Liver (tissue), 9 donors: ENCODE results near the gene TMPRSS6. TPM values are rescaled to one million over a fixed set of nuclear protein-coding genes. Genes with fewer than 3 reads are reported as not detected.

Source experiments
- DNase-seq: peaks from one replicate; pipeline ENCODE4 v3.0.0-alpha.2; 2017; ENCODE audit warnings: low spot score
- H3K27ac ChIP-seq, 2 donors: one replicate each; pipeline ENCODE4 v1.7.0; 2013; ENCODE audit warnings: inconsistent platforms in 2 of 2, low read length in 2 of 2, control low read depth in 1 of 2, low read depth in 1 of 2, mild to moderate bottlenecking in 1 of 2
- H3K27me3 ChIP-seq, 4 donors: one replicate each; pipeline versions ENCODE4 v1.6.1 to v1.7.0; 2013; ENCODE audit warnings: low read length in 3 of 4, inconsistent platforms in 1 of 4, mild to moderate bottlenecking in 1 of 4, moderate library complexity in 1 of 4; ENCODE audit not compliant: control insufficient read depth in 4 of 4, insufficient read depth in 4 of 4
- H3K36me3 ChIP-seq, 4 donors: one replicate each; pipeline versions ENCODE4 v1.6.1 to v1.7.0; 2013; ENCODE audit warnings: low read length in 3 of 4, mild to moderate bottlenecking in 3 of 4, low read depth in 1 of 4, moderate library complexity in 1 of 4; ENCODE audit not compliant: control insufficient read depth in 4 of 4, insufficient read depth in 3 of 4
- H3K4me1 ChIP-seq, 4 donors: one replicate each; pipeline versions ENCODE4 v1.6.1 to v1.7.0; 2013; ENCODE audit warnings: low read length in 3 of 4, mild to moderate bottlenecking in 3 of 4, moderate library complexity in 1 of 4; ENCODE audit not compliant: control insufficient read depth in 4 of 4, insufficient read depth in 4 of 4
- H3K4me3 ChIP-seq, 3 donors: one replicate each; pipeline versions ENCODE4 v1.6.1 to v1.7.0; 2013; ENCODE audit warnings: low read length in 3 of 3, control low read depth in 1 of 3, low read depth in 1 of 3, mild to moderate bottlenecking in 1 of 3
- H3K9ac ChIP-seq, 2 donors: one replicate each; pipeline ENCODE4 v1.7.0; 2013; ENCODE audit warnings: low read length in 2 of 2, mild to moderate bottlenecking in 2 of 2, moderate library complexity in 2 of 2, control low read depth in 1 of 2, low read depth in 1 of 2
- H3K9me3 ChIP-seq, 4 donors: one replicate each; pipeline versions ENCODE4 v1.6.1 to v1.7.0; 2013; ENCODE audit warnings: low read length in 3 of 4; ENCODE audit not compliant: control insufficient read depth in 4 of 4
- ATF3 ChIP-seq: IDR thresholded peaks from 2 replicates; pipeline ENCODE4 v1.6.1; 2016; ENCODE audit warnings: antibody characterized with exemption
- CTCF ChIP-seq: fragments of 150-350 bp; IDR thresholded peaks from 2 replicates; pipeline ENCODE4 v1.5.1; 2017; ENCODE audit warnings: improper control_type of control experiment, low read depth, low read length; ENCODE audit not compliant: missing input control
- EGR1 ChIP-seq, 2 donors: IDR thresholded peaks; 2 replicates each; pipeline ENCODE4 v1.6.1; 2016 to 2018; ENCODE audit warnings: antibody characterized with exemption in 2 of 2, low read depth in 2 of 2
- FOXA1 ChIP-seq: IDR thresholded peaks from 2 replicates; pipeline ENCODE4 v1.6.1; 2016; ENCODE audit warnings: antibody characterized with exemption
- FOXA2 ChIP-seq: IDR thresholded peaks from 2 replicates; pipeline ENCODE4 v1.6.1; 2016; ENCODE audit warnings: antibody characterized with exemption
- GABPA ChIP-seq, 2 donors: IDR thresholded peaks in 1 of 2; conservative IDR thresholded peaks in 1 of 2; 2 replicates each; pipeline ENCODE4 v1.6.1; 2016; ENCODE audit warnings: antibody characterized with exemption in 2 of 2, mild to moderate bottlenecking in 1 of 2, moderate library complexity in 1 of 2
- HNF4A ChIP-seq, 2 donors: conservative IDR thresholded peaks; 2 replicates each; pipeline ENCODE4 v1.6.1; 2016; ENCODE audit warnings: antibody characterized with exemption in 2 of 2, mild to moderate bottlenecking in 2 of 2
- HNF4G ChIP-seq: IDR thresholded peaks from 2 replicates; pipeline ENCODE4 v1.6.1; 2016; ENCODE audit warnings: antibody characterized with exemption
- JUND ChIP-seq, 2 donors: IDR thresholded peaks; 2 replicates each; pipeline ENCODE4 v1.6.1; 2016; ENCODE audit warnings: antibody characterized with exemption in 2 of 2
- MAX ChIP-seq: IDR thresholded peaks from 2 replicates; pipeline ENCODE4 v1.6.1; 2016; ENCODE audit warnings: antibody characterized with exemption
- NR2F2 ChIP-seq: IDR thresholded peaks from 2 replicates; pipeline ENCODE4 v1.6.1; 2016; ENCODE audit warnings: antibody characterized with exemption
- RAD21 ChIP-seq, 2 donors: IDR thresholded peaks; 2 replicates each; pipeline ENCODE4 v1.6.1; 2016; ENCODE audit warnings: antibody characterized with exemption in 2 of 2, mild to moderate bottlenecking in 2 of 2
- REST ChIP-seq: IDR thresholded peaks from 2 replicates; pipeline ENCODE4 v1.6.1; 2016; ENCODE audit warnings: antibody characterized with exemption, mild to moderate bottlenecking
- RXRA ChIP-seq, 2 donors: IDR thresholded peaks; 2 replicates each; pipeline ENCODE4 v1.6.1; 2017 to 2018; ENCODE audit warnings: antibody characterized with exemption in 2 of 2, mild to moderate bottlenecking in 1 of 2
- TAF1 ChIP-seq: conservative IDR thresholded peaks from 2 replicates; pipeline ENCODE4 v1.6.1; 2016; ENCODE audit warnings: antibody characterized with exemption, mild to moderate bottlenecking
- YY1 ChIP-seq: IDR thresholded peaks from 2 replicates; pipeline ENCODE4 v1.6.1; 2016; ENCODE audit warnings: antibody characterized with exemption, mild to moderate bottlenecking
- ZBTB33 ChIP-seq: IDR thresholded peaks from 2 replicates; pipeline ENCODE4 v1.6.1; 2016; ENCODE audit warnings: antibody characterized with exemption
- polyA plus RNA-seq, 2 donors: library from polyadenylated mRNA; stranded (reverse) in 1 of 2; unstranded in 1 of 2; fragments of 200-250 nt in 1 of 2; fragments of >200 nt in 1 of 2; fragmentation: Nextera tagmentation in 1 of 2; extraction: Ambion mirVana in 1 of 2; gene quantifications; one replicate each; pipeline versions ENCODE4 v1.2.1 to v1.2.3, GENCODE V29; 2013 to 2015
- total RNA-seq, 2 donors: library from RNA; depleted of rRNA; stranded (reverse); fragments of >200 nt; gene quantifications; one replicate each; pipeline ENCODE4 v1.2.3, GENCODE V29; 2014
- donor health status: healthy.
- donor health status: healthy.
- donor health status: healthy.
- donor health status: healthy.
- donor health status: healthy.

The TMPRSS6 gene
- total and polyA plus RNA-seq, 4 donors = 12.6 to 47.1 (median 39.9) TPM

GRCh38 chr22:37151401-37151800, 41.9 kb upstream of the TMPRSS6 start:
- peaks cover 0 to 2% (median 0%) of the 10 kb centered on the region in 4 donors for H3K4me1 ChIP-seq
- H3K27ac ChIP-seq = no peak overlapping the region
- no peak overlapping the region for H3K9ac ChIP-seq
- H3K36me3 ChIP-seq = no peaks in the 10 kb centered on the region
- H3K27me3 ChIP-seq = no peaks in the 10 kb centered on the region
- no peak for TF ChIP-seq JUND (IDR thresholded peaks at IDR 0.05)
- TF ChIP-seq NR2F2 = no peak
- TF ChIP-seq FOXA2 = no peak
- TF ChIP-seq YY1 = no peak
- TF ChIP-seq REST = no peak
- no peak for TF ChIP-seq EGR1 (IDR thresholded peaks at IDR 0.05; ENCODE audit: low read depth in 2 of 2)
- TF ChIP-seq GABPA (IDR thresholded peaks at IDR 0.05 in 1 of 2, conservative IDR thresholded peaks at IDR 0.05 in 1 of 2) = no peak
- no peak for TF ChIP-seq RAD21 (IDR thresholded peaks at IDR 0.05)
- TF ChIP-seq TAF1 = no peak
- TF ChIP-seq ZBTB33 = no peak
- no peak for TF ChIP-seq RXRA (IDR thresholded peaks at IDR 0.05)
- no peak for TF ChIP-seq HNF4A (conservative IDR thresholded peaks at IDR 0.05)
- no peak for TF ChIP-seq MAX
- TF ChIP-seq CTCF = no peak
- no peak for TF ChIP-seq FOXA1
- TF ChIP-seq ATF3 = no peak
- no peaks in the 10 kb centered on the region for H3K9me3 ChIP-seq
- no peak for DNase-seq
- no peak overlapping the region for H3K4me3 ChIP-seq

- no peak overlapping the region for H3K9ac ChIP-seq
- no peaks in the 10 kb centered on the region for H3K27me3 ChIP-seq
- TF ChIP-seq TAF1 (no peak), NR2F2 (no peak), MAX (no peak), YY1 (no peak), FOXA2 (no peak), HNF4G (no peak), ZBTB33 (no peak), GABPA (IDR thresholded peaks at IDR 0.05 in 1 of 2, conservative IDR thresholded peaks at IDR 0.05 in 1 of 2) (no peak), RXRA (IDR thresholded peaks at IDR 0.05) (no peak), FOXA1 (no peak)
- H3K36me3 ChIP-seq = no peaks in the 10 kb centered on the region
- DNase-seq = no peak
- H3K9me3 ChIP-seq = no peaks in the 10 kb centered on the region
- H3K27ac ChIP-seq = no peak overlapping the region
- no peak overlapping the region for H3K4me3 ChIP-seq
- peaks cover 2 to 9% (median 5%) of the 10 kb centered on the region in 4 donors for H3K4me1 ChIP-seq
Observed at GRCh38 chr22:37150701-37151100, 41.2 kb upstream of the TMPRSS6 start.
